SIG-M5 treated with dmso at 0.1 percent for 504 hours (cell line): ENCODE data around the gene RSBN1L.
"Not testable (repeated sequence)": the region's sequence is repeated elsewhere in the genome, so short reads cannot be mapped to it uniquely, and the experiment has no call there.

Experiments used
- DNase-seq: peaks from one replicate; lab custom pipeline; 2025; ENCODE audit not compliant: unreplicated experiment; lab: John Stamatoyannopoulos, UW

The RSBN1L gene

GRCh38 chr7:77765481-77765880, 69.2 kb downstream of the RSBN1L start:
- no peak for DNase-seq

GRCh38 chr7:77765906-77766800, 69.9 kb downstream of the RSBN1L start:
- no peak for DNase-seq

- DNase-seq: no peak
These were observed 70.7 kb downstream of the RSBN1L start for GRCh38 chr7:77766801-77767605.

GRCh38 chr7:77770316-77770715, 74.1 kb downstream of the RSBN1L start:
- DNase-seq: no peak

GRCh38 chr7:77771901-77772300, 75.6 kb downstream of the RSBN1L start:
- no peak for DNase-seq

- DNase-seq: no peak
These were observed 82.3 kb downstream of the RSBN1L start for GRCh38 chr7:77778535-77778934.

GRCh38 chr7:77782383-77782782, 86.1 kb downstream of the RSBN1L start:
- no peak for DNase-seq

- no peak for DNase-seq
These were observed 86.9 kb downstream of the RSBN1L start for GRCh38 chr7:77783111-77783510.

GRCh38 chr7:77783545-77783944, 87.3 kb downstream of the RSBN1L start:
- no peak for DNase-seq

- DNase-seq: not testable (repeated sequence)
These were observed 88.2 kb downstream of the RSBN1L start for GRCh38 chr7:77784426-77784825.

- DNase-seq: no peak
These were observed 89.8 kb downstream of the RSBN1L start for GRCh38 chr7:77786018-77786417.

- no peak for DNase-seq
These were observed 90.5 kb downstream of the RSBN1L start for GRCh38 chr7:77786741-77787140.

- DNase-seq: no peak
These were observed 92.2 kb downstream of the RSBN1L start for GRCh38 chr7:77788327-77788902.

GRCh38 chr7:77791336-77791735, 95.1 kb downstream of the RSBN1L start:
- no peak for DNase-seq

GRCh38 chr7:77791956-77792355, 95.7 kb downstream of the RSBN1L start:
- no peak for DNase-seq

- DNase-seq: no peak
These were observed 97.7 kb downstream of the RSBN1L start for GRCh38 chr7:77794000-77794399.

- DNase-seq: no peak
These were observed 99.8 kb downstream of the RSBN1L start for GRCh38 chr7:77796109-77796508.

- DNase-seq: no peak
These were observed 100.7 kb downstream of the RSBN1L start for GRCh38 chr7:77796960-77797359.

- DNase-seq: peak; percentile 53
These were observed 101.6 kb downstream of the RSBN1L start for GRCh38 chr7:77797734-77798393.

- peak; percentile 100 for DNase-seq
These were observed 102.3 kb downstream of the RSBN1L start, which contains the start of the genes PHTF2 and TMEM60 for GRCh38 chr7:77798394-77799077. TSS of gene PHTF2 (plus strand) at chr7:77798773. TSS of gene TMEM60 (minus strand) at chr7:77798434. CDS start at chr7:77794373, 4,061 bp downstream.
